GM21528 (cell line): ENCODE results near the gene PHKA1.
A peak's percentile ranks its signal among the peaks of the same experiment; 100 is the strongest.
"Not testable (repeated sequence)": the region's sequence is repeated elsewhere in the genome, so short reads cannot be mapped to it uniquely, and the experiment has no call there.

ENCODE experiments used
- ATAC-seq: cut with Tn5 transposase; IDR thresholded peaks from one replicate; pipeline ENCODE4 v1.9.1; 2021; ENCODE audit warnings: mild to moderate bottlenecking, moderate library complexity; ENCODE audit not compliant: unreplicated experiment, low FRiP score

PHKA1 gene

DNA sequence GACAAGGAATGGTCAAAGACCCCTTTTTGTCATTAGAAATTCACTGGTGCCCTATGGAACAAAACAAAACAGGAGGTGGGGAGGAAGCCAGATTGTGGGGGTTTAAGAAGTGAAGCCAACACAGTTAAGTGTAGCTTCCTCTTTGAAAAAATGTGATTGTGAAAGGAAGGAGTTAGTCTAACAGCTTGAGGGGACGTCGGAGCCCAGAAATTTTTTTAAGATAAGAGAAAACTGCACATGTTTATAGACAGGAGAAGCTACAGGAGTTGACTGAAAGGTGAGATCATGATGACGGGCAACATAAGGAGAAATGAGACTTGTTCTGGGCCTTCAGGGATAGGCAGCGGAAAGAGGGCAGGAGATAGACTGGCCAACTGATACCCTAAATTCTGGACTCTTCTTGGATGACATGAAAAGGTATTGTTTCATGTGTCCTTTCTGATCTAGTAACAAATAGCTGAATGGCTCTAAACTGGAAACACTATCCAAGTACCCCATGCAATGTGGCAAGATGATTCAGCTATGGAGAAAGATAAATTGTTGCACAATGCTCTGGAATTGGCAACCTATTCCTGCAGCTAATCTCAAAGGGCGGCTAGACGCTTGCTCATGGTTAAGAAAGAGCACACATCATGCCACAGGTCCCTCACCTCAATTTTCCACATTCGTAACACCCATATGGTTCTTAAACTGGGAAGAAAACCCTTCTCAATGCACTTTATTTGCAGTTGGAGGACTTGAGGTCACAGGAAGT is 137.8 kb downstream of the PHKA1 start:
- ATAC-seq: no peak

DNA sequence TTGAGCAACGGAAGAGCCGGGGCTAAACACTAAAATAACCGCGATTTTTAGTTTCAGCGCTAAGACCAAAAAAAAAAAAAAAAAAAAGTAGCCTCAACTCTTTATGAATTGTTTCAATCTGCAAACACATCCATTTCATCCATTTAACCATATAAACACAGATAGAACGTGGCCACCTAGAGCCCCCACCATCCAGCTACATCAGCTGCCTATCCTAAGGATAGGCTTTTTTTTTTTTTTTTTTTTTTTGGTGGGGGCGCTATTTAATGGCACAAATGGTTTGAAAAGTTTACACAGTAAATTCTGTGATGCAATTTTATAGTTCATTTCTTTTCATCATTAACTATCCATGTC is 141.0 kb downstream of the PHKA1 start:
- ATAC-seq: peak; percentile 37

DNA sequence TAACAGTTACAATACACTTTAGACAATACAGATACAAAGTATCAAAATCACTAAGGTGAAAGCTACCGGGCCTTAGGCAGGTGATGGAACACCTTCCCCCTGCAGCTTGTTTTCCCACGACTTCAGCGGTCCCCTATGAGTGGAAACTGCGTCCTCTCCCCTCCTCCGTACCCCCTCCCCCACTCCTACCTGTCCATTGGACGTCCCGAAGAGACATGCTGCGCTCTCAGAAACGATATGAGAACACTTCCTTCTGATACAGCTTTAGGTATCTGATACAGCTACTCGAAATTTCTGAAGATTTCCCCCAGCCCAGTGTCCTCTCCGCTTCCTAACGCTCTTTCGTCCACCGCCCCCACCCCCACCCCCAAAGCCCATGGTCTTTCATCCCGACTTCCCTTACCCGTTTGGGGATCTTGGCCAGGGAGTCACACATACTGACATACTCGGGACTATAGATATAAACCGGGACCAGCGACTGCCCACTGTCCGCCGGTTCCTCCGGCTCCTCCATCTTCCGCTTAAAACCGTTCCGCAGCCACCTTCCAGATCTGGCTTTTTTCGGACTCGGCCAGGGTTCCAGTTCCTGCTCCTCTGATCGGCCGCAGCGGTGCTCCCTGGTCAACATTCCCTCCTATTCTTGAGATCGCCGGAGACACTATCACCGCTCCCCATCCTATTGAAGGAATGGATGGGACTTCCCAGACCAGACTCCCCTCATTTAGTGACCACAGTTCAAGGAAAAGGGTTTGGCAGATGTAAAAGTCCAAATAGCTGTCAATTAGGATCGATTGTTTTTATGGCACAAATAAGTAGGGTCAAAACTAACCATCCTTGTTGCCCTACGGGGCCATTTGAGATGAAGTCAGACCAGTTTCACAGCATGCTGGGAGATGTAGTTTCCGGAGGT is 141.6 kb downstream of the PHKA1 start, which contains the start of gene HDAC8:
TSS of gene HDAC8 (minus strand) at position 596 of the 910 bp plus-strand sequence. CDS start at position 514, 82 bp downstream.
- ATAC-seq: peak; percentile 97

DNA sequence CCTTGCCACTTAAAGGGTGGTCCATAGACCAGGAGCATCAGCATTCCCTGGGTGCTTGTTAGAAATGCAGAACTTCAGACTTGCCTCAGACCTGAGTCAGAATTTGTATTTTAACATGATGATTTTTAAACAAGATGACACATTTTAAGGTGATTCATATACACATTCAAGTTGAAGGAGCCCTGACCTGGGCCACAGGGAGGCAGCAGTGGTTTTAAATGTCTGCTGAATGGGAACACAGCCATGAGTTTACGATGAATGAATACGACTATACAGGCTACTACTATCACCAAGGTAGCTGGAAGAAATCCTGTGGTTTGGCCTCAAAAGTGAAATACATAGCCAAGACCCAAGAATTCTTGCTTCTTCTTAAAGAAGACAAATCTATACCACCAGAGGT is 144.3 kb downstream of the PHKA1 start:
- no peak for ATAC-seq

DNA sequence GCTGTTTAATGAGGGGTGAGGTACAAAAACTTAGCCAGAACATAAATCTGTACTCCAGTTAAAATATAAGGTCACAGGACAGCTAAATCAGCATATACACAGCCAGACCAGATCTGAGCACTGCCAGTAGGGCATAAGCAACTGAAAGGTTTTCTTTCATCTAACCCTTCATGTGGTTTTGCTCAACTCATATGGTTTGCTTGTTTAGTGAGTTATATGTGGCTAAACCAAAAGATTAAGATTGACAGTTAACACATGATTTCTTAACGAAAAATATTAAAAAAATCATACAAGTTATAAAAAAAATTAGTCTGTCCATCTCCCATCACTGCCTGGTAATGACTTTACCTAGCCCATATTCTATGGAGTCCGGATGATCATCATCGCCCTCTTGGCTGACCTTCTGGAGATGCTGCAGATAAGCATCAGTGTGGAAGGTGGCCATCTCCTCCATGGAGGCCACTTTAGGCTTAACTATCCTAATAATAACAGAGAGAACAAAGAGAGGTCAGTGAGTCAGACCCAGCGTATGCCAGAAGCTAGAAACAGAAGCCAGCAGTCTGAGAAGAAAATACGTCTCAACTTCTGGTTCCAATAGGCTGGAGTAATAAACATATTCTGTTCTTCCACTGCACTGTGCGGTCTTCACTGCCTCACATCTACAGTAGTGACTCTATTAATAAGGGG is 145.6 kb downstream of the PHKA1 start:
- no peak for ATAC-seq

DNA sequence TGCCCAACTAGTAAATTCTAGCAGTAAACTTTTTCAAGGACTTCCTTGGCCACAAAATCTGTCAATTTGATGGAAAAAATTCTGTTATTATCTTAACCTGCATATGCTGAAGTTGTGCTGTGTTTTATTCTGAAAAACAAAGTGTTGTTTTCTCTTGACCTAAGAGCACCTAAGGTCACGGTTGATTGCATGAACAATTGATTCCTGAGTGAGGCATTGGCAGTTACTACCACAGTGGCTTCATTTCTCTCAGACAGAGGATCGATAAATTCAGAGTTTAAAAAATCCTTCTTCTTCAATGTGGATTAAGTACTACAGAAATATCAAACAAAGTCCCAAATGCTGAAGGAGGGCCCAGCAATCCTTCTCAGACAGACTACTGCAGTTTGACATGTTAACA is 147.7 kb downstream of the PHKA1 start:
- ATAC-seq: no peak

DNA sequence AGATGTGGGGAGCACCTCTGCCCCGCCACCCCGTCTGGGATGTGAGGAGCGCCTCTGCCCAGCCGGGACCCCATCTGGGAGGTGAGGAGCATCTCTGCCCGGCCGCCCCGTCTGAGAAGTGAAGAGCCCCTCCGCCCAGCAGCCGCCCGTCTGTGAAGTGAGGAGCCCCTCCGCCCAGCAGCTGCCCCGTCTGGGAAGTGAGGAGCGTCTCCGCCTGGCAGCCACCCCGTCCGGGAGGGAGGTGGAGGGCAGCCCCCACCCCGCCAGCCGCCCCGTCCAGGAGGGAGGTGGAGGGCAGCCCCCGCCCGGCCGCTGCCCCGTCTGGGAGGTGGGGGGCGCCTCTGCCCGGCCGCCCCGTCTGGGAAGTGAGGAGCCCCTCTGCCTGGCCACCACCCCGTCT is 154.5 kb downstream of the PHKA1 start:
- ATAC-seq: not testable (repeated sequence)

DNA sequence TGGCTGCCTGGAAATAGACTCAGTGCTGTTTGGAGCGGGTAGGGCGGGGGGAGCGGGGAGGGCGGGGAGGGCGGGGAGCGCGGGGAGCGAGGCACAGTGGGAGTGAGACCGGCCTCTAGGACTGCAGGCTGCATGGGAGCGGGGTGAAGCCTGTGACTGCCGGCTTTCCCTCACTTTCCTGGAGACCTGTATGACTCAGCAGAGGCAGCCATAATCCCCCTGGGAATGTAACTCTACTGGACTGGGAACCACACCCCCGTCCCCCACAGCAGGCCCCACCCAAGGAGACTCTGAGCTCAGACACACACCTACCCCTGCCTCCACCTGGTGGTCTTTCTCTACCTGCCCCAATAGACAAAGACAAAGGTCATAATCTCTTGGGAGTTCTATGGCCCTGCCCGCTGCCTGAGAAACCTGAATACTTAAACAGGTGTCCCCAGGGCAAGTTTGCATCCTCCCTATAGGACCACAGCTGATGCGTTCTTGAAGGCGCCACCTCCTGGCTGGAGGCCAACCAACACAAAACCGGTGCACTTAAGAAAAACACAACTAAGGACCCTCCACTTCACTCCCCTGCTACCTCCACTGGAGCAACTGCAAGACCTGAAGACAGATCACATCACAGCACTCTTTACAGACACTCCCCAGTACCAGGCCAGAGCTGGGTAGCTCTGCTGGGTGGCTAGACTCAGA is 159.5 kb downstream of the PHKA1 start:
- no peak for ATAC-seq

DNA sequence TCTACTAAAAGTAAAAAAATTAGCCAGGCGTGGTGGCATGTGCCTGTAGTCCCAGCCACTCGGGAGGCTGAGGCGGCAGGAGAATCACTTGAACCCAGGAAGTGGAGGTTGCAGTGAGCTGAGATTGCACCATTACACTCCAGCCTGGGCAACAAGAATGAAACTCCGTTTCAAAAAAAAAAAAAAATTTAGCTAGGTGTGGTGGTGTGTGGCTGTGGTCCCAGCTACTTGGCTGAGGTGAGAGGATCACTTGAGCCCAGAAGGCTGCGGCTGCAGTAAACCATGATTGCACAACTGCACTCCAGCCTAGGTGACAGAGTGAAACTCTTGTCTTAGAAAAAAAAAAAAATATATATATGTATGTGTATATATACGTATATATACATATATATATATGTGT is 161.7 kb downstream of the PHKA1 start:
- ATAC-seq: not testable (repeated sequence)

DNA sequence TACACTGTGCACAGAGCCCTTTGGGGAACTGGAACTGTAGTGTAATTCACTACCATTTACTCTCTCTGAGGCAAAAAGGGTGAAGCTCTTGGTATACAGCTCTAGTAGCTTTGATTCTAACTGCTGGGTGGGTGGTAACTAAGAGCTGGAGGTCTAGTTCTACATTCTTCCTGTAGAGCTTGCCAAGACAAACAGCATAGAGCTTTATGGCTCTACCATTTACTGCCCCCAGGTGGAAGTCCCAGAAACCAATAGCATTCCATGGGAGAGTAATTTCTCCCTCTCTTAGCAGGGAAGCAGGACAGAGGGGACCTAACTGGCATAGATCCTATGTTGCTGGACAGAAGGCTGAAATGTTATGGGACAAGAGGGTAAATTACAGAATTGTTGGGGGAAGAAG is 168.1 kb downstream of the PHKA1 start:
- ATAC-seq: no peak

DNA sequence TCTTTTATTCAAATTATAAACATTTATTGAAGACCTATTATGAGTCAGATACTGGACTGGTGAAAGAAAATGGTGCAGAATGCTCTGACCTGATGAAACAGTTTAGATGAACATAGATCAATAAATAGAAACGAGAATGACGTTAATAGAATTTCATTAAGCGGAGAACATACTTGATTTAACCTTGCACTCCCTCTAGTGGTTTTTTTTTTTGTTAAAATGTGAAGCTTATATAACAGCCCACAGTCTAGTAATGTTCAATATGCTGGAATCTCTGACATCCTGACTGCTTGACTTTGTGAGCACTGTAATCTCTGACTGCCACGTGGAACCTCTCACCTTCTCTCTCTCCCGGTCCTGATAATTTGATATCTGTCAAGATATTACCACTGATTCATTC is 173.8 kb downstream of the PHKA1 start:
- no peak for ATAC-seq

DNA sequence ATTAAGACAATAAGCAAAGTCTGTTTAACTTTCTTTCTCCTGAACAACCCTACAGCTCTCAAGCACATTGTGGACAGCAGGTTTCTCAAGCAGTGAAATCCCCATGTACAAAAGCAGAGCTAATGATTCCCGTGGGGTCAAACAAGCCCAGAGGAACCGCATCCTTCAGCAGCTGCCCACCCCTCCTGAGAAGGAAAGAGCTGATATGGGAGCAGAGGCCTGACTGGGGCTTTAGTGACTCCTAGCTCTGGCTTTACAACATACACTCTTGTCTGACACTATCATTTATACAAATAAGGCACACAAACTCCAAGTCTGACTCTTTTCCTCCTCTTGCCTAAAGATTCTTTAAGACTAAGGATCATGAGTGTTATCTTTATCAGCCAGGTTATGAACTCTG is 174.3 kb downstream of the PHKA1 start:
- no peak for ATAC-seq

DNA sequence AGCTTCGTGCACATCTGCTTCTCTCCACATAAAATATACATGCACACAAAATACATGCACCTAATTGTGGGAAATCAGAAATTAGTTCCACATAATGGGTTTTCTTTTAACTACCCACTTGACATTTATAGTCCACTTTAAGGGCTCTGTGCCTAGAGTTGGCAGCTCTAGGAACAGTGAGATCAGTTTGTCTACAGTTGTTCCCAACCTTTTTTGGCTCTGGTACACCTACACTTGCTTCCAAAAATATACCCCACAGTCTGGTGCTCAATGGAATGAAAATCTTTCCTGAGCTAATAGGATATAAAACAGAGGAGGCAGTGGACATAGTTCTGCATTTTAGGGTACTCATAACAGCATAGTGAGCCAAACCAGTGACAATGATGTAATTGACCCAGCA is 177.6 kb downstream of the PHKA1 start:
- no peak for ATAC-seq

DNA sequence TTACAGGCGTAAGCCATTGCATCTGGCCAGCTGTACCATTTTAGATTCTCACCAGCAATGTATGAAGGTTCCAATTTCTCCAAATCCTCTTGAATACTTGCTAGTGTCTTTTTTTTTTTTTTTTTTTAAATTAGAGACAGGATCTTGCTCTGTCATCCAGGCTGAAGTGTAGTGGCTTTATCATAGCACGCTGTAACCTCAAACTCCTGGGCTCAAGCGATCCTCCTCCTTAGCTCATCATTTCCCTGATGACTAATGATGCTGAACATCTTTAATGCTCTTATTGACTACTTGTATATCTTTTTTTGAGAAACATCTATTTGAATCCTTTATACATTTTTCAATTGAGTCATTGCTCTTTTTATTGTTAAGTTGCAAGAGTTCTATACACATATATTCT is 181.7 kb downstream of the PHKA1 start:
- ATAC-seq: no peak
